ENCODE data around the gene LTBP1.

Gene LTBP1

GRCh38 chr2:33068261-33068660 is 121.5 kb downstream of the LTBP1 start:
- Histone ChIP-seq H3K27ac (ENCODE audit: low read depth, low read length) (no peak overlapping the region), H3K79me2 (ENCODE audit: control insufficient read depth, low read length) (peaks cover 75% of the 10 kb centered on the region), H4K20me1 (ENCODE audit: control insufficient read depth, insufficient read depth, low read depth, low read length) (no peaks in the 10 kb centered on the region), H3K9me3 (ENCODE audit: control insufficient read depth, insufficient read depth, low read length) (peaks cover 9% of the 10 kb centered on the region), H3F3A (ENCODE audit: control insufficient read depth, insufficient read depth) (no peaks in the 10 kb centered on the region), H3K9me2 (replicated peaks; ENCODE audit: control insufficient read depth, low read length) (no peaks in the 10 kb centered on the region), H3K36me3 (ENCODE audit: control insufficient read depth, low read length) (peaks cover 43% of the 10 kb centered on the region), H3K27me3 (ENCODE audit: control insufficient read depth, low read length) (no peaks in the 10 kb centered on the region), H3K4me2 (ENCODE audit: low read length) (no peak overlapping the region), H3K4me3 (ENCODE audit: low read length) (no peak overlapping the region), H3K4me1 (ENCODE audit: control insufficient read depth, low read length) (peaks cover 69% of the 10 kb centered on the region)
- no peak for TF ChIP-seq EZH2phosphoT487 (IDR thresholded peaks at IDR 0.05; ENCODE audit: borderline replicate concordance, low read length)
- no peak for TF ChIP-seq CTCF (IDR thresholded peaks at IDR 0.05; ENCODE audit: low read depth, low read length, poor library complexity, severe bottlenecking)

DNA sequence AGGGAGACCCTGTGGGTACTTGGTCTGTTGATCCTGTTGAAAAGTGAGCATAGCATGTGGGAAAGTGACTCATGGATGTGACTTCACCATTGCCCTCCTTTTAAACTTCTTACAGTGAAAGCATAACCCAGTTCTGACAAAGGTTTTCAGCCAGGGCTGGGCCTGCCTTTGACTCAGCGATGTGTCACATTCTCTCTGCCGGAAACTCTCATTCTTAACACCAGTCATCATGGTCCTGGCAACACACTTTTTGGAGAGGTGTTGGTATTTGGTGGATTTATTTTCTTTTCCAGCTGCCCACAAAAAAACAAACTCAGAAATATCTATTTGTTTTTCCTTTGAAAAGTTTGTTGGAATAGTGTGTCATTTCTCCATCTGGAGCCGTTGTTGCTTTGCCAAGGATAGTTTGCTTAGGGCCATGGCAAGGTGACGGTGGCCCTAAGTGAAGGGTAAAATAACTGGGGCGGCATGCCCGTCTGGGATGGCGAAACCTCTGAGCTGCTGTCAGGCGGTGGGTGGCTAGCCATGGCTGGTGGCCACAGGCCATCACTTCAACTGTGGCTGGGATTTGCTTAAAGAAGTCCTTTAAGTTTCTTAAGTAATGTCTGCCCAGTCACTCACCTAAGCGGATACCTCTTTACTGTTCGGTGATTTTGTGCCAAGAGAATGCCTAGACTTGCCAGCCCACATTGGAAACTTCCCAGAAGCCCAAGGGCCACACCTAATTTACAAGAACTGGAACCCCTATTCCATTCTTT is 123.3 kb downstream of the LTBP1 start:
- TF ChIP-seq CTCF (IDR thresholded peaks at IDR 0.05; ENCODE audit: low read depth, low read length, poor library complexity, severe bottlenecking), result no peak
- no peak for TF ChIP-seq EZH2phosphoT487 (IDR thresholded peaks at IDR 0.05; ENCODE audit: borderline replicate concordance, low read length)
- Histone ChIP-seq H3K4me2 (ENCODE audit: low read length) (no peak overlapping the region), H3K79me2 (ENCODE audit: control insufficient read depth, low read length) (peaks cover 74% of the 10 kb centered on the region), H3K27ac (ENCODE audit: low read depth, low read length) (no peak overlapping the region), H3K36me3 (ENCODE audit: control insufficient read depth, low read length) (peaks cover 33% of the 10 kb centered on the region), H3K9me3 (ENCODE audit: control insufficient read depth, insufficient read depth, low read length) (no peaks in the 10 kb centered on the region), H3K4me3 (ENCODE audit: low read length) (no peak overlapping the region), H3K9me2 (replicated peaks; ENCODE audit: control insufficient read depth, low read length) (no peaks in the 10 kb centered on the region), H3K27me3 (ENCODE audit: control insufficient read depth, low read length) (no peaks in the 10 kb centered on the region), H3F3A (ENCODE audit: control insufficient read depth, insufficient read depth) (peaks cover 5% of the 10 kb centered on the region; the same call in 1 of the 2 replicates), H4K20me1 (ENCODE audit: control insufficient read depth, insufficient read depth, low read depth, low read length) (no peaks in the 10 kb centered on the region), H3K4me1 (ENCODE audit: control insufficient read depth, low read length) (peaks cover 78% of the 10 kb centered on the region)

DNA sequence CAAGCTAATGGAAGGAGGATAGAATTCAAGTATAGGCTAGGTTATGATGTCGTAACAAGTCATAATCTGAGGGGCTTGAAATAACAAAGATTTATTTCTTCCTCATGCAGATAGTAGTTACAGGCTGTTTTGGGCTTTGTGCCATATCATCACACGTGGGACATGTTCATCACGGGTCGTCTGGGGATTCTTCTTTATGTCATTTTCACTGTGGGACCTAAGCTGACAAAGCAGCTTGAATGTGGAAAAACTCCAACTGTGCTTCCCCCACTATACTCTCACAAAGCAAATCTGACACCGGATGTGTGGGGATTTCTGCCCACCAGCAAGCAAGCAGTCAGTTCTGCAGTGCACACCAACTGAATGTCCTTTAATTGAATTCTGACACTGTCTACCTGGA is 124.8 kb downstream of the LTBP1 start:
- Histone ChIP-seq H3K9me2 (replicated peaks; ENCODE audit: control insufficient read depth, low read length) (no peaks in the 10 kb centered on the region), H3K79me2 (ENCODE audit: control insufficient read depth, low read length) (peaks cover 68% of the 10 kb centered on the region), H3K4me1 (ENCODE audit: control insufficient read depth, low read length) (peaks cover 79% of the 10 kb centered on the region), H3K4me2 (ENCODE audit: low read length) (peak overlapping the region; percentile 14; the same call in 1 of the 2 replicates), H3K27ac (ENCODE audit: low read depth, low read length) (no peak overlapping the region), H3K36me3 (ENCODE audit: control insufficient read depth, low read length) (peaks cover 30% of the 10 kb centered on the region), H3F3A (ENCODE audit: control insufficient read depth, insufficient read depth) (peaks cover 16% of the 10 kb centered on the region), H3K27me3 (ENCODE audit: control insufficient read depth, low read length) (no peaks in the 10 kb centered on the region), H3K9me3 (ENCODE audit: control insufficient read depth, insufficient read depth, low read length) (no peaks in the 10 kb centered on the region), H4K20me1 (ENCODE audit: control insufficient read depth, insufficient read depth, low read depth, low read length) (no peaks in the 10 kb centered on the region), H3K4me3 (ENCODE audit: low read length) (no peak overlapping the region)
- TF ChIP-seq CTCF (IDR thresholded peaks at IDR 0.05; ENCODE audit: low read depth, low read length, poor library complexity, severe bottlenecking) (no peak), EZH2phosphoT487 (IDR thresholded peaks at IDR 0.05; ENCODE audit: borderline replicate concordance, low read length) (no peak)

Data from DOHH2 (cell line).